GM23248 (cell line): ENCODE results near the gene TAS1R3.

Source experiments
- EZH2 ChIP-seq: fragments of 200-600 bp; sonication (generic); IDR thresholded peaks from 2 replicates; pipeline ENCODE4 v1.6.1; 2018; ENCODE audit warnings: antibody characterized with exemption, mild to moderate bottlenecking; ENCODE audit not compliant: insufficient read depth, poor library complexity, severe bottlenecking
- EZH2phosphoT487 ChIP-seq: fragments of 200-600 bp; sonication (generic); IDR thresholded peaks from 2 replicates; pipeline ENCODE4 v1.6.1; 2018; ENCODE audit warnings: antibody characterized with exemption, moderate library complexity, mild to moderate bottlenecking, low read depth; ENCODE audit not compliant: insufficient read depth

DNA sequence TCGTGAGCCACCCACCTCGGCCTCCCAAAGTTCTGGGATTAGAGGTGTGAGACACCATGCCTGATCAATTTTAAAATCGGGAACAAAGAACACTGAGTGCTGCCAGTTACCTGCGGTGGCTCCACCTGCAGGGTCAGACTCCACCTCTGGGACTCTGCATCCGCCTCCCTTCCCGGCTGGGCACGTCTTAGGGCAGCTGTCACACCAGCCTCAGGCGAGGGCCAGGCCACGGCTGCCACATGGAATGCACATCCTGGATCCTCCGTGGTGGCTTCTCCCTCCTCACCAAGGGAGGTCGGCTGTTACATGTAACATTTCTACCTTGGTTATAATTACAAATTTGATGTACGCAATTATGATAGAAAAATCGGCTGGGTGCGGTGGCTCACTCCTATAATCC lies 33.2 kb downstream of the TAS1R3 start:
- no peak for TF ChIP-seq EZH2
- TF ChIP-seq EZH2phosphoT487: no peak
